ENCODE measurements around the gene OSBPL5.

OSBPL5 gene

DNA sequence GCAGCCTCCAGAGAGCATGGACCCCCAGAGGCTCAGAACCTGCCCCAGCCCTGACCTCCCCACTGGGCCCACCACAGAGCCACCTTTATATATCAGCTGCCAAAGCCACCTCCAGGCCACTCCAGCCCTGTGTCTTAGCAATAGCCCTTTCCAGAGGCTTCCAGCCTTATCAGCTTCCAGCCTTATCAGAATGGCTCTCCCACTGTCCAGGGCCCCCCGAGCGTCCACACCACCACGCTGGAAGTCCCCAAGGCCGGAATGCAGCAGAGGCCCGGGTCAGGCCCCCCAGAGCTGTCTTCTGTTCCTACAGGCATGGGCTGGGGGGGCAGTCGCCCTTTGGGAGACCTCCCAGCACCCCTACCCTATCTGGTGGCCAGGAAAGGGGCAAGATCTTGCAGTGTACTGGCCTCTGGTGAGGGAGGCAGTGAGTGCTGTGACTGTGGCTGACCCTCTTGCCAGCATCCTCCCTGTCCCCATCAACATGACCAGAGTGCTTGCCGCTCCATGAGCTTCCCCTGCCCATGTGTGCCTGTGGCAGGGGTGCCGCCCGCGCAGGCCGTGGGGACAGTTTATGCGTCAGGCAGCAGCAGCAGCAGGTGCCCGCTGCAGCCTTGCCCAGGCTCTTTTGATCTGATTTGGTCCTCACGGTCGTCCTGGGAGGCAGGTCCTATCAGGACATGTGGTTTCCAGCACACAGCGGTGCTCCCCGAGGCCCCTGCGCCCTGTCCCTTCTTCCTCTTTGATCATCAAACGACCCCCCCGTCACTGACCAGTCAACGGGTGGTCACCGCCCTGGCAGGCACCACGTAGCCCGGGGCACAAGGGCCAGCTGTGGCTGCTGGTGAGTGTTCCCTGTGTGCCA, 15.9 kb downstream of the OSBPL5 start:
- no peak for DNase-seq

- DNase-seq, result no peak
Measured at GRCh38 chr11:3148255-3148989, 16.7 kb downstream of the OSBPL5 start.

GRCh38 chr11:3147626-3148025, 17.5 kb downstream of the OSBPL5 start:
- DNase-seq, result no peak

DNA sequence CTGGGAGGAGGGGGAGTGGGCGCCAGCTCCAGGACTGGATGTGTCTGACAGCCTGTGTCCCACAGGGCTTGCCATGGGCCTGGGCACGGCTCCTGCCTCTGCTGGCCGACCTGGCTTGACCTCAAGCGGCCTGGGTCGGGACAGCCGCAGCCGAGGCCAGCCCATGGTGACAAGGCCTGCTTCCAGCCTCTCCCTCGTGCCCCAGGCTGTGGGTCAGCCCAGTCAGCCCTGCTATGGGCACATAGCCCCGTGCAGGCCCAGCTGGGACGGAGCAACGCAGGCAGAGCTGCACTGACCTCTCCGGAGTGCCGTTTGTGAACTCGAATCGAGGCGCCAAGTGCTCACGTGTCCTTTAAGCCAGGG, 17.9 kb downstream of the OSBPL5 start:
- no peak for DNase-seq

- no peak for DNase-seq
Measured at GRCh38 chr11:3146612-3147256, 18.4 kb downstream of the OSBPL5 start.

- DNase-seq, result no peak
Measured at GRCh38 chr11:3145206-3145520, 19.9 kb downstream of the OSBPL5 start.

DNA sequence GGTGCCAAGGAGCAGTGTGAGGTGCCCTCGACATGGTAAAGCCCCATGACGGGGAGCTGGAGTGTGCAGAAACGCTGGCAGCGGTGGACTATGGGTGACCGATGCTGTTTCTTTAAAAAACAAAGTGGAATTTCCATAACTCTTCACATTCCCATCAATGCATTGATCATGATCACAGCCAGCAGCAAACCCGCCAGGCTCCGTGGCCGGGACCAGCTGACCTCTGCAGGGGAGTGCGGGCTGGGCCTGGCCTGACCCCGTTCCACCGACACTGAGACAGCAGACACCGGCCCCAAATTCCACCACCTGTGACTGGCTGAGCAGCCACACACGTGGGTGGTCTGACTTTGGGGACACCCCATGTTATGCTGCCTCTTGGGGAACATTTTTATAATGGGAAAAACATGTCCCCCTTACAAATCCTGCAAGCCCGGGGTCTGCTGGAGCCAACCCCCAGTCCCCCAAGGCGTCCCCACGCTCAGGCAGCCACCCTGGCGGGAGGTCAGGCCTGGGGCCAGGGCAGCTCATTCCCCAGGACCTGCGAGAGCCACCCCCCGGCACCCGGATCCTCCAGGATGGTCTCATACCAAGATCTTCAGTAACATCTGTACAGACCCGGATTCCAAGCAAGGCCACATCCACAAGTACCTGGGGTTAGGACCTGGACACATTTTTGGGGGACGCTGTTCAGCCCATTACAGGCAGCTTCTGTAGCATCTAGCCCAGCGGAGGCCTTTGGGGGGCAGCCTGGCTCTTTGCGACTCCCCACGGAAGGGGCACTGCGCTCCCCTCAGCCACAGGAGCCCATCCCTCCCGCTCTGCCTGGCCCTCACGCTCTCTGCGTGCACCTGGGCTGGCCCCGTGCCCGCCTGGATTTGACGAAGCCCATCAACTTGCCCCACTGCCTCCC, 20.6 kb downstream of the OSBPL5 start:
- DNase-seq, result no peak

DNA sequence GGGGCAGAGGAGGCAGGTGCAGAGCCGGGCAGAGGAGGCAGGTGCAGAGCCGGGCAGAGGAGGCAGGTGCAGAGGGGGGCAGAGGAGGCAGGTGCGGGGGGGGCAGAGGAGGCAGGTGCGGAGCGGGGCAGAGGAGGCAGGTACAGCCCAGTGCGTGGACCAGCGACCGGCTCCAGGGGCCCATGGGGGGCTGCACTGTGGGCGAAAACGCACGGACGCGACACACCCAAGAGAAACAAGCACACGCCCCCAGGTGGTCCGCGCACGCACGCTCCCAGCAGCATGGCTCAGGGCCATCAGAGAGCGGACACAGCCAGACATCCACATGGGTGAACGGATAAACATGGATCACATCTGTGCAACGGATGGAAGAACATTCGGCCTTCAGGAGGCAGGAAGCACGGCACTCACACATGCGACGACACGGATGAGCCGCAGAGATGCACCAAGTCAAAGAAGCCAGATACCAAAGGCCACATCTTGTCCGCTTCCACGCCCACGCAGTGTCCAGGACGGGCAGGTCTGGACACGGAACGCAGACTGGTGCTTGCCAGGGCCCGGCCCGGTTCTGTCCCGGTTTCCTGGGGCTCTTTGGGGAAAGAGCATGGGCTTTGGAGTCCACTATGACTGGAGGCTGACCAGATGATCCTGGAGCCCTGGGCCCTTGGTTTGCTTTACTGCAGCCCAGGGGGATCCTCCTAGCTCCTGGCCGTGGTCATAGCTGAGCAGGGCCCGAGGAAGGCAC, 21.8 kb downstream of the OSBPL5 start:
- DNase-seq, result no peak

DNA sequence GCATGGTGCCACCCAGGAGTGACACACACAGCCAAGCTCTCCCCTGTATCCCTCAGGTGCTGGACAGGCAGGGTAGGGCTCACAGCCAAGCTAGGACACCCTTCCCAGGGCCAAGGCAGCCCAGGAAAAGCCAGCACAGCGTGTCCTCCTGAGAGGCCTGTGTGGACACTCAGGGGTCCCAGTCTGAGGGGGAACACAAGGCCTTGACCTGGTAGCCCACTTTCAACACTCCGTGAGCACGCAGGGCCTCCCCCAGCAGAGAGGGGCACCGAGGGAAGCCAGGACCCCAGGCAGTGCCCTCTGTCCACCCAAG, 24.9 kb downstream of the OSBPL5 start:
- no peak for DNase-seq

- DNase-seq, result no peak
Measured at GRCh38 chr11:3139481-3140290, 25.4 kb downstream of the OSBPL5 start.

- no peak for DNase-seq
Measured at GRCh38 chr11:3139086-3139440, 26.0 kb downstream of the OSBPL5 start.

DNA sequence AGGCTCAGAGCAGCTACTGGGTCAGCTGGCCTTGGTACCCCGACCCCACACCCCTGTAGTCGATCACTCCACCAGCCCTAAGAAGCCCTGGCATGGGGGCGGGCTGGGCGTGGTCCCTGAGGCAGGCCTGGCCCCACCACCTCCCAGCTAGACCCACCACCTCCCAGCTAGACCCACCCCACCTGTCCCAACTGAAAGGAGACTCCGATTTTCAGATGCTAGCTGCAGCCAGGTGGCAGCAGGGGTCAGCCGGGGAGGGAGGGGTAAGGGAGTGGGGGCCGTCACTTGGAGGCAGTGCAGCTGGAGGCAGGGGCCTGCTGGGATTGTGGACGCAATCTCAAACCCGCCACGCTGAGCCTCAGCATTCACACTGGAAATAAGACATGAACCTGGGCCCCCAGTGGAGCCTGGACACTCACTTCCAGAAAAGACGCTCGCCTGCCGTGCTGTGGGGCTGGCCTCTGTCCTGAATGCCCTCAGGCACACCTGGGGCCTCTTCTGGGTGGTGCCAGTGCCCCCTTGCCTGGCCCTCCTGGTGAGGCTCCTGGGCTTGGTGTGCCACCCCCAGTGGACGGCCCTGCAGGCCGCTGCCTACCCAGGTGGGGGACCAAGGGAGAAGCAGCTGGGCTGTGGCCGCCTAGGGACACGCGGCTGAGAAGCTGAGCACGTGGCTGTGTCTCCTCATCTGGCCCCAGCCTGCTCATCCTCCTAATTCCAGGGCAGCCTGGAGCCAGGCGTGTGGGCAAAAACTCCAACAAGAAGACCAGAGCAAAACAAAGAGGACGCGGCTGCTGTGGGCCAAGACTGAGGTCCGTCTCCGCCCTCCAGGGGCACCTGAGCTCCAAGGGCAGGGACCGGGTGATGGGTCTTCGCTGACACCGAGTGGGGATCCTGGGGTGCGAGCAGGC, 26.7 kb downstream of the OSBPL5 start:
- no peak for DNase-seq

DNA sequence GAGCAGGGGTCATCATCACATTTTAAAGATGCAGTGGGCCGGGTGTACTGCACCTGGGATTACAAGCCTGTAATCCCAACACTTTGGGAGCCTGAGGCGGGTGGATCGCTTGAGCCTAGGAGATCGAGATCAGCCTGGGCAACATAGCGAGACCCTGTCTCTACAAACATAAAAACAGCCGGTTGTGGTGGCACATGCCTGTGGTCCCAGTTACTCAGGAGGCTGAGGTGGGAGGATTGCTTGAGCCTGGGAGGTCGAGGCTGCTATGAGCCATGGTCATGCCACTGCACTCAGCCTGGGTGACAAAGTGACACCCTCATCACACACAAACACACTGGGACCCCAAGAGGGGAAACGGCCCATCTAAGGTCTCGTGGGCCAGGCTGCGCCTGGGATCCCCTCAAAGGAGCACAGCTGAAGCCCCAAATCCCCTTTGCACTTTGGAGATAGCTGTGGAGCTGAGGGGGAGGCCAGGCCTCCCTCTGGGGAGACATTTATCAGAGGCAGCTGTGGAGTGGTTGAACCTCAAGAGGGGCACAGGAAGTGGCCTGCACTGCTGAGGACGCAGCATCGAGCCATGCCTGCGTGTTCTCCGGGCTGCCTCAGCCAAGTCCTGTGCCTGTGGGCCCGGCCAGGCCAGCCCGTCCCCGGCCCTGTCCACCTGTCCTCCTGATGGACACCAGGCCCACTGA, 27.5 kb downstream of the OSBPL5 start:
- no peak for DNase-seq

GRCh38 chr11:3136546-3137455, 28.3 kb downstream of the OSBPL5 start:
- DNase-seq, result peak; percentile 26

GRCh38 chr11:3135481-3136440, 29.3 kb downstream of the OSBPL5 start:
- peak; percentile 29 for DNase-seq

GRCh38 chr11:3134651-3135480, 30.2 kb downstream of the OSBPL5 start:
- no peak for DNase-seq

DNA sequence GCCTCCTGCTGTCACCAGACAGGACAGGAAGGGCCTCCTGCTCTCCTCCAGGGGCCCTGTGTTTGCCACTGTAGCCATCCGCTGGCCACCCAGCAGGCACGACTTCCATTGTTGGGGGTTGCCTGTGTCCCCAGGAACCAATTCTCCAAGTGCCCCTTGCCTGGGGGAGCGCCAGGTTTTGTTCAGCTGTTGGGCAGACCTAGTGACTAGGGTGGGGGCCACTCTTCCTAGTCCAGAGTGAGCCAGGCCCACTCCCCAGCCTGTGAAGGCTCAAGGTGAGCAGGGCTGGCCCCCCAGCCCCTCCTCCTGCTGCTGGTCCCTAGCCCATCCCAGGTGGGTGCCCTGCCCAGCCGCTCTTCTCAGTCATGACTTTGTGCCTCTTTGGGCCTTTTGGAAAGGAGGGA, 30.9 kb downstream of the OSBPL5 start:
- no peak for DNase-seq
